ENCODE measurements around the gene FAM13B. TPM values are rescaled to one million over a fixed set of nuclear protein-coding genes. Genes with fewer than 3 reads are reported as not detected.

FAM13B gene
- polyA plus RNA-seq, 2 of the 4 experiments (the other 2 are of a cell fraction): 14.9 to 15.1 TPM

DNA sequence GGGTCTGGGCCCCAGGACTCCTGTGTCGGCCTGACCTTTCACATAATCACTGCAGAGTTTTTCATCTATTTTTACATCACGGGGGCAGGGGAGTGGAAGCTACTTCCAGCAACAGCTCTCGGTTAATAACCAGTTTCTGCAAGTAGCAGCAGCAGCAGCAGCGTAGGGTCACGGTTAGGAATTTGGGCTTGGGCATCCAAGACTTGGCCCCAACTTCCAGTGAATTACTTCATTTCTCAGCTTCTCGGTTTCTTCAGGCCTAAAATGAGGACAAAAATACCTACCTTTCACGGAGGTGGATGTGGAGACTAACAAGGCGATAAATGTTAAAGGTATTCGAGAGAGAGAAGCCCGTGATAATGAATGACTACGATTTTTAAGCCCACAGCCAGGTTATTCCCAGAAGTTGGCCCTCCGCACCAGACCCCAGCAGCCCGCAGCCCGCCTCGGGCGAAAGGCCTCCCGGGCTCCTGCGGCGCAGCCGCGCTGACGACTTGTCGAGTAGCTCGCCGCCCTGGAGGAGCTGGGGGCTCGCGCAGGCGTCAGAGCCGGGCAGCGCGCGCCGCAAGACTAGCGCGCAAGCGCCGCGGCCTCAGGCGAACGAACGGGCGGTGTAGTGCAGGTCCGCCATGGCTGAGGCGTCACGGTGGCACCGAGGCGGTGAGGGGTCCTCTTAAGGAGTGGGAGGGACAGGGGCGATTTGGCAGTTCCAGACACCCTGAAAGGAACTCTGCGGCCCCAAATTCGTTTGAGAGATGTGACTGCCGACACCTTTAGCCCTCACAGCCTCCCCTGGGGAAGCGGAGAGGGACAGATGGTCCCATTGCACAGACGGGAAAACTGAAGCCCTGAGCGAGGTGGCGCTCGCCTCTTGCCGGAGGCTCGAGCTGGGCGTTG lies 143.8 kb downstream of the FAM13B start, which contains the start of gene PKD2L2:
TSS of gene PKD2L2 (plus strand) at position 595 of the 897 bp plus-strand sequence. CDS start at position 630, 35 bp downstream.
- WGBS (ENCODE audit: missing lambda C conversion rate): 67% methylated on average over 59 of the region's 59 CpGs
- Histone ChIP-seq H3K4me1 (peaks cover 16% of the 10 kb centered on the region), H3K27ac (peak within 1 kb of the TSS; percentile 72 to 77), H3K4me3 (peak within 1 kb of the TSS; percentile 48), H3K9me3 (no peaks in the 10 kb centered on the region), H3K4me2 (peak within 1 kb of the TSS; percentile 74)
- no peak for FAIRE-seq
- CTCF ChIA-PET: interaction anchor here (0.7 to 2.4 kb wide), 7 partner anchors 9 to 1763 kb away, joined by 3 to 5 read pairs (median 4); no protein-coding TSS in a partner anchor
- peak; percentile 94 to 98 for ATAC-seq
- DNase-seq (ENCODE audit: low read depth in 1 of 2, low spot score in 1 of 2): peak; percentile 4 to 82
- TF ChIP-seq, protein P1, sequence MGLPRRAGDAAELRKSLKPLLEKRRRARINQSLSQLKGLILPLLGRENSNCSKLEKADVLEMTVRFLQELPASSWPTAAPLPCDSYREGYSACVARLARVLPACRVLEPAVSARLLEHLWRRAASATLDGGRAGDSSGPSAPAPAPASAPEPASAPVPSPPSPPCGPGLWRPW (IDR thresholded peaks at IDR 0.05): no peak
- TF ChIP-seq GATA3 (IDR thresholded peaks at IDR 0.05; ENCODE audit: borderline replicate concordance) (no peak), KDM1A (IDR thresholded peaks at IDR 0.05; ENCODE audit: low read depth) (peak; percentile 82; the same call in 1 of the 2 replicates), RNF2 (IDR thresholded peaks at IDR 0.05; ENCODE audit: borderline replicate concordance, low read depth) (no peak), CBX2 (IDR thresholded peaks at IDR 0.05; ENCODE audit: borderline replicate concordance, low read depth) (no peak), POLR2A (IDR thresholded peaks at IDR 0.05; ENCODE audit: low read length) (peak; percentile 61), NPAS2 (CRISPR knock-in tag; IDR thresholded peaks at IDR 0.05; ENCODE audit: borderline replicate concordance) (no peak), HDAC2 (IDR thresholded peaks at IDR 0.05) (peak; percentile 39; the same call in 1 of the 2 replicates), JUNB (IDR thresholded peaks at IDR 0.05) (no peak), HOXA7 (CRISPR knock-in tag; IDR thresholded peaks at IDR 0.05) (no peak), RFX5 (IDR thresholded peaks at IDR 0.05) (no peak), RARB (CRISPR knock-in tag; IDR thresholded peaks at IDR 0.05) (no peak), SREBF2 (IDR thresholded peaks at IDR 0.05) (no peak), CHD2 (IDR thresholded peaks at IDR 0.05; ENCODE audit: low read length, partially characterized antibody) (no peak), JUN (IDR thresholded peaks at IDR 0.05) (peak in 1 of 2 experiments; percentile 27; a peak in 1 of 5 replicates), HEYL (CRISPR knock-in tag; IDR thresholded peaks at IDR 0.05) (no peak), HOXB13 (CRISPR knock-in tag; IDR thresholded peaks at IDR 0.05; ENCODE audit: low read depth) (no peak), ZNF302 (CRISPR knock-in tag; IDR thresholded peaks at IDR 0.05) (no peak), TFCP2L1 (CRISPR knock-in tag; IDR thresholded peaks at IDR 0.05) (no peak), PHF8 (IDR thresholded peaks at IDR 0.05; ENCODE audit: borderline replicate concordance, low read depth) (peak; percentile 47; the same call in 1 of the 2 replicates), ZC3H11A (IDR thresholded peaks at IDR 0.05) (no peak), CBX8 (IDR thresholded peaks at IDR 0.05) (no peak), RCOR1 (IDR thresholded peaks at IDR 0.05; ENCODE audit: low read depth, low read length) (no peak), CHD4 (IDR thresholded peaks at IDR 0.05; ENCODE audit: borderline replicate concordance) (no peak), BHLHE40 (IDR thresholded peaks at IDR 0.05; ENCODE audit: low read depth, low read length) (no peak), FOSL2 (IDR thresholded peaks at IDR 0.05) (no peak), FOSL2 (CRISPR knock-in tag; IDR thresholded peaks at IDR 0.05) (no peak), KDM5A (IDR thresholded peaks at IDR 0.05) (no peak)
- TF ChIP-seq, protein P2, sequence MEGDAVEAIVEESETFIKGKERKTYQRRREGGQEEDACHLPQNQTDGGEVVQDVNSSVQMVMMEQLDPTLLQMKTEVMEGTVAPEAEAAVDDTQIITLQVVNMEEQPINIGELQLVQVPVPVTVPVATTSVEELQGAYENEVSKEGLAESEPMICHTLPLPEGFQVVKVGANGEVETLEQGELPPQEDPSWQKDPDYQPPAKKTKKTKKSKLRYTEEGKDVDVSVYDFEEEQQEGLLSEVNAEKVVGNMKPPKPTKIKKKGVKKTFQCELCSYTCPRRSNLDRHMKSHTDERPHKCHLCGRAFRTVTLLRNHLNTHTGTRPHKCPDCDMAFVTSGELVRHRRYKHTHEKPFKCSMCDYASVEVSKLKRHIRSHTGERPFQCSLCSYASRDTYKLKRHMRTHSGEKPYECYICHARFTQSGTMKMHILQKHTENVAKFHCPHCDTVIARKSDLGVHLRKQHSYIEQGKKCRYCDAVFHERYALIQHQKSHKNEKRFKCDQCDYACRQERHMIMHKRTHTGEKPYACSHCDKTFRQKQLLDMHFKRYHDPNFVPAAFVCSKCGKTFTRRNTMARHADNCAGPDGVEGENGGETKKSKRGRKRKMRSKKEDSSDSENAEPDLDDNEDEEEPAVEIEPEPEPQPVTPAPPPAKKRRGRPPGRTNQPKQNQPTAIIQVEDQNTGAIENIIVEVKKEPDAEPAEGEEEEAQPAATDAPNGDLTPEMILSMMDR (IDR thresholded peaks at IDR 0.05): no peak
- TF ChIP-seq, protein P3, sequence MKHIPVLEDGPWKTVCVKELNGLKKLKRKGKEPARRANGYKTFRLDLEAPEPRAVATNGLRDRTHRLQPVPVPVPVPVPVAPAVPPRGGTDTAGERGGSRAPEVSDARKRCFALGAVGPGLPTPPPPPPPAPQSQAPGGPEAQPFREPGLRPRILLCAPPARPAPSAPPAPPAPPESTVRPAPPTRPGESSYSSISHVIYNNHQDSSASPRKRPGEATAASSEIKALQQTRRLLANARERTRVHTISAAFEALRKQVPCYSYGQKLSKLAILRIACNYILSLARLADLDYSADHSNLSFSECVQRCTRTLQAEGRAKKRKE (CRISPR knock-in tag; IDR thresholded peaks at IDR 0.05; ENCODE audit: low read depth): no peak
- TF ChIP-seq, protein P4, sequence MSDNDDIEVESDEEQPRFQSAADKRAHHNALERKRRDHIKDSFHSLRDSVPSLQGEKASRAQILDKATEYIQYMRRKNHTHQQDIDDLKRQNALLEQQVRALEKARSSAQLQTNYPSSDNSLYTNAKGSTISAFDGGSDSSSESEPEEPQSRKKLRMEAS (IDR thresholded peaks at IDR 0.05): peak; percentile 33; the same call in 1 of the 2 replicates
- TF ChIP-seq, protein P5, sequence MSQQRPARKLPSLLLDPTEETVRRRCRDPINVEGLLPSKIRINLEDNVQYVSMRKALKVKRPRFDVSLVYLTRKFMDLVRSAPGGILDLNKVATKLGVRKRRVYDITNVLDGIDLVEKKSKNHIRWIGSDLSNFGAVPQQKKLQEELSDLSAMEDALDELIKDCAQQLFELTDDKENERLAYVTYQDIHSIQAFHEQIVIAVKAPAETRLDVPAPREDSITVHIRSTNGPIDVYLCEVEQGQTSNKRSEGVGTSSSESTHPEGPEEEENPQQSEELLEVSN (IDR thresholded peaks at IDR 0.05; ENCODE audit: borderline replicate concordance, low read depth): peak; percentile 41; the same call in 1 of the 2 replicates
- TF ChIP-seq, protein P6, sequence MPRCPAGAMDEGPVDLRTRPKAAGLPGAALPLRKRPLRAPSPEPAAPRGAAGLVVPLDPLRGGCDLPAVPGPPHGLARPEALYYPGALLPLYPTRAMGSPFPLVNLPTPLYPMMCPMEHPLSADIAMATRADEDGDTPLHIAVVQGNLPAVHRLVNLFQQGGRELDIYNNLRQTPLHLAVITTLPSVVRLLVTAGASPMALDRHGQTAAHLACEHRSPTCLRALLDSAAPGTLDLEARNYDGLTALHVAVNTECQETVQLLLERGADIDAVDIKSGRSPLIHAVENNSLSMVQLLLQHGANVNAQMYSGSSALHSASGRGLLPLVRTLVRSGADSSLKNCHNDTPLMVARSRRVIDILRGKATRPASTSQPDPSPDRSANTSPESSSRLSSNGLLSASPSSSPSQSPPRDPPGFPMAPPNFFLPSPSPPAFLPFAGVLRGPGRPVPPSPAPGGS (IDR thresholded peaks at IDR 0.05): 0 out of 3 replicates have a peak, but pooled peaks have one; percentile 30
- TF ChIP-seq, protein P7, sequence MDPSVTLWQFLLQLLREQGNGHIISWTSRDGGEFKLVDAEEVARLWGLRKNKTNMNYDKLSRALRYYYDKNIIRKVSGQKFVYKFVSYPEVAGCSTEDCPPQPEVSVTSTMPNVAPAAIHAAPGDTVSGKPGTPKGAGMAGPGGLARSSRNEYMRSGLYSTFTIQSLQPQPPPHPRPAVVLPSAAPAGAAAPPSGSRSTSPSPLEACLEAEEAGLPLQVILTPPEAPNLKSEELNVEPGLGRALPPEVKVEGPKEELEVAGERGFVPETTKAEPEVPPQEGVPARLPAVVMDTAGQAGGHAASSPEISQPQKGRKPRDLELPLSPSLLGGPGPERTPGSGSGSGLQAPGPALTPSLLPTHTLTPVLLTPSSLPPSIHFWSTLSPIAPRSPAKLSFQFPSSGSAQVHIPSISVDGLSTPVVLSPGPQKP (IDR thresholded peaks at IDR 0.05; ENCODE audit: low read depth, low read length): no peak
- POLR2A ChIA-PET: interaction anchor here (0.8 to 1.4 kb wide), 2 partner anchors 15 to 55 kb away, joined by 3 to 5 read pairs; no protein-coding TSS in a partner anchor

All from A549 (cell line).